NCI-H1436 treated with DMSO at 0.1 percent for 48 hours (cell line): ENCODE data around the gene SP110.
"Not testable (repeated sequence)": the region's sequence is repeated elsewhere in the genome, so short reads cannot be mapped to it uniquely, and the experiment has no call there.

ENCODE experiments used
- DNase-seq: peaks from one replicate; lab custom pipeline; 2025; lab: John Stamatoyannopoulos, UW

Gene SP110

DNA sequence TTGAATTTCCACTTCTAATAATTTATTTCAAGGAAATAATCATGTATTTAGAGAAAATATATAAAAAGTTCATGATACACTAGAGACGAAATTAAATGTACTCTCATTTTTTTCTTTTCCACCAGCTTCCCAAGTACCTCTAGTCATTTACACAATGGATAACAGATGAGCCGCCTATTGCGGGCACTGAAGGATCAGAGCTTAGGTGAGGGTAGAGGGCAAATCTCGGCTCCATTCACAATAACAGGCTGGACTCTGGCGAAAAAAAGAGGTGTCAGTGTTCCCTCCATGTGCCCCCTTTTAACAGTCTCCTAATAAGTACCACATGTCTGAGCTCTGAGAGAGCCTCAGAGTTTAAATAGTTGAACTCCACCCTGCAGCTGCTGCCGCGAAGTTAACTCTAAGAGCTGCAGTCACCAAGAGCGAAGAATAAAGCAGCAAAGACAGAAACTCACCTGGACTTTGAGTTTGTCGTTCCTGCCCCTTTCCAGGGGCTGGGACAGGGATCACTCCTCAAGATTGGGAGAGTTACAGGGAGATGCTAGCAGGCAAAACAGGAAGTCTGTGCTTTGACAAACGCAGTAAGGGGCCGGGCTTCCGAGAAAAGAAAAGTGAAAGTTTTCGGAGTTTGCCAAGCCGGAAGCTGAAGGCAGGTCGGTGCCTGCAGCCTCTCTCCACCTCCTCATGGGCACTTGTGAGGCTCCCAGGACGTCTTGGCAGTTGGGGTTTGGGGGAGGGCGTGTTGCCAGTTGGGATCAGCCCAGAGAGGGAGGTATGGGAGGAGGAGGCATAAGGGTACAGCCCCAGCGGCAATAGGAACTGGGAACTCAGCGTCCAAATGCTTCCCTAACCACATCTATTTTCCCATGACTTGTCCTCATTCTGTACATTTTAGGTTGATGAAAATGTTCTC lies at the start of gene SP110:
Gene SP110, minus strand, starts transcription at position 566 of the 913 bp plus-strand sequence. CDS start 3,057 bp downstream, outside the sequence.
- no peak for DNase-seq

DNA sequence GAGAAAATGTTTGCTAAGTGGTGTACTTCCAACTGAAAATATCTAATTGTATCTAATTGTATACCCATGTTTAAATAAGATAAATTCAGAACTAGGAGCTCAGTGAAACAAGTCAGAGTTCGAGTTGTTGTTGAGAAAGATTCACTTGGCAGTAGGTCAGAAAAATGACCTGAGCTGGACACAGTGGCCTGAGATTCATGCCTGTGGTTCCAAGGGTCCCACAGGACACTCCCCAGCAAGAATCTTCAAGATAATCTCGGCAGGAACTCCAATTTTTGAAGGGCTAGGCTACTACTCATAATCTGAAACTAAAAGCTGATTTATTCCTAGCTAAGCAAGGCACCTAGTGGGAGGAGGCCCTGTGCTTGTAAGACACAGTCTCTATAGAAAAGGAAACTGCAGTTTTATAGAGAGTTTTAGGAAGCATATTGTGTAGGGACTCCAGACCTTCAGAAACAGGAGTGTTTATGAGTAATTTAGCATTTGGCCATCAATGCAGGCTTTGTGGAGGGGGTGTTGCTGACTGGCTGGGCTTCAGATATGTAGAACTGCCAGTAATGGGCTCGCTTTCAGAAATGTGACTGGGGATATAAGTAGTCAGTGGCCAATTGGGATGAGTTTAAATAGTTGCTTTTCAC lies 48.9 kb upstream of the SP110 start:
- no peak for DNase-seq

DNA sequence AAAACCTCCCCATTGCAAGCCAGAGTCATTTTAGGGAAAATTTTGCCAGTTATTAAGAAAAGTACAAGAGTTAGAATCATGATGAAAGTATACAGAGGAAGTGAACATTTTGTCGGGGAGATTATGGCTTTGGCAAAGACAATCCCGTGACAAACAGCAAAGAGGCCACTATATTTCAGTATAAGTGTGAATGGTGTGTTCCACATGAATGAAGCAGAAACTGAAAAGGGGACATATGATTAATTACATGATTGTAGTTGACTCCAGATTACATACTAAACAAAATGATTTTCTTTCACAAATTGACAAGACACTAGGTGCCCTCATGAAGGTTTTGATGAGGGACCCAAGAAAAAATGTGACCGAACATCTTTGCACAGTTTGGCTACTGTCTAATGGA lies 47.8 kb upstream of the SP110 start:
- no peak for DNase-seq

DNA sequence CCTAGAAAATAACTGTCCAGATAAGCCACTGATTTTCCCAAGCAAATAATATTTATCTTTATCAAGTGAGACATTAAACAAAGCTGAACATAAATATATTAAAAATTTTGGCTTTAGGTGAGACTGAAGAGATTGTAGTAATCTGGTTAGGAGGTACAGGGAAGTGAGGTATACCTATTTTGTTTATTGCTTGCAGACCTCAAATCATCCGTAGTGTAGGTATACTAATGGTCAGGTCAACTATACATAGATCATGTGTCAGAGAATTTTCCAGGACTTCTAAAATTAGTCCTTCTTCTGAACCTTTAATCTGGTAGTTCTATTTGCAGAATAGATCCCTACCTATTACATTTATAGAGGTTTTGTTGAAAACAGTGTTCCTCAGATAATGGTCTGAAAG lies 47.3 kb upstream of the SP110 start:
- DNase-seq: no peak

DNA sequence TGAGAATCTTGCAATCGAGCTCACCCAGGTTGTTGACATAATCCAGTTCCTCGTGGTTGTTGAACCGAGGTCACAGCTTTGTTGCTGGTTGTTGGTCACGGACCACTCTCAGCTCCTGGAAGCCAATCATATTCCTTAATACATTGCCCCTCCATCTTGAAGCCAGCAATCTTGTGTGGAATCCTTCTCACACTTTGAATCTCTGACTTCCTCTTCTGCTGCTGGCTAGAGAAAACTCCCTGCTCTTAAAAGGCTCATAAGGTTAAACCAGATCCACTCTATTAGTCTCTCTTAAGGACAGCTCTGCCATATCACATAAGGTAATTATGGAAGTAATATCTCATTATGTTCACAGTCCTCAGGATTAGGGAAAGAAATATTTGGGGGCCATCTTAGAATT lies 46.9 kb upstream of the SP110 start:
- DNase-seq: no peak

DNA sequence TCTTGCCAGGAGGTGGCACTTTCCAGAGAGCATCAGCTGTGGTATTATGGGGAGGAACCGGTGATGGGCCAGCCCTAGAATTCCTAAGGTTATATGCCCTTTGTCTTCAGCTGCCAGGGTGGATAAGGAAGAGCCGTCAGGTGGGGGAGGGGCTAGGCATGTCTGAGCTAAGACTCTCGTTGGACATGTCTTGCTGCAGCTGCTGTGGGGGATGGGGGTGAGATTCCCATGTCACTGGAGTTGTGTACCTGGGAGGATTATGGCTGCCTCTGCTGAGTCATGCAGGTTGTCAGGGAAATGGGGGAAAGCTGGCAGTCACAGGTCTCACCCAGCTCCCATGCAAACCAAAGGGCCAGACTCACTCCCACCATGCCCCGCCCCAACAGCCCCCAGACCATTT lies 45.2 kb upstream of the SP110 start:
- DNase-seq: not testable (repeated sequence)

DNA sequence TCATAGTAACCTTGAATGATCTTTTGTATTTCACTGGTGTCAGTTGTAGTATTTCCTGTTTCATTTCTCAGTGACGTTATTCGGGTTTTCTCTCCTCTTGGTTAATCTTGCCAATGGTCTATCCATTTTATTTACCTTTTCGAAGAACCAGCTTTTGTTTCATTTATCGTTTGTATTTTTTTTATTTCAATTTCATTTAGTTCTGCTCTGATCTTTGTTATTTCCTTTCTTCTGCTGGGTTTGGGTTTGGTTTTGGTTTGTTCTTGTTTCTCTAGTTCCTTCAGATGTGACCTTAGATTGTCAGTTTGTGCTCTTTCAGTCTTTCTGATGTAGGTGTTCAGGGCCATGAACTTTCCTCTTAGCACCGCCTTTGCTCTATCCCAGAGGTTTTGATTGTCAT lies 42.5 kb upstream of the SP110 start:
- no peak for DNase-seq

DNA sequence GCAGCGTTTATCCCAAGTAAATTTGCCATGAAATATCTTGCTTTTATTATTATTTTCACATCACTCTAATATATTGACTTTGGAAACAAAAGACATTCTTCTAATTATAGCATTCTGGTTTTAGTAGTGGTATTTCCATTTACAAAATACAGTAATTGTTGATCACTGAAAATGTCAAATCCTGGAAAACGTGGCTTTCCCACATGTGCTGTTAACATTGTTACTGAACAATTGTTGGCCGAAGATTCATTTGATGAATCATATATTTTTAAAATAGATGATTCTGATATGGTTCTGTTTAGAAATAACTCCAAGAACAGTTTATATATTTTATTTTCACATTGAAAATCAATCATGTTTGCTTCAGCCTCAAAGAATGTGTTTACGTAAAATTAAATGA lies 38.7 kb upstream of the SP110 start:
- no peak for DNase-seq

DNA sequence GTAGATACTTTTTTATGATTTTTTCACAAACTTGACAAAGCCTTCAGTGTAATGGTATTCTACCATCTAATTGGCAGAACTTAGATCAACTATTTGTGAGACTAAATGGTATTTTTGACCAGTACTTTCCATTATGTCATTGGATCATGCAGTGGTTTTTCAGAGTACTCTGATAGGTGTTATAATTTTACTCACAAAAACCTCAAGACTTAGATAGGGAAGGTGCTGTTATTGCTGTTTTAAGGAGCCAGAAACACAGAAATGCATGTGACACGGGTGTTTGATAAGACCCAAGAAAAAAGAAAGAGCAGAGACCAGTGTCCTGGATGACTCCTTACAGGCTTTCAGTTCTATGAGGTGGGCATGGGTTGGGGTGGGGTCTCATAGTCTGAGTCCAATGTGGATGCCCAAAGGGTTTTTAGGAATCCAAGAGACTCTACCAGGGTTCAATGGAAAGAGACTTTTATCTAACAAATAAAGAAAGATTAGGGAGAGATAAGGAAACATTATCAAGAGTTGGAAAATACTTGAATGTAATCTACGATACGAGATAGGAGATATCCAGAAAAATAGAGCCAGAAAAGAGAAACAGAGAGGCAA lies 37.0 kb upstream of the SP110 start:
- no peak for DNase-seq

DNA sequence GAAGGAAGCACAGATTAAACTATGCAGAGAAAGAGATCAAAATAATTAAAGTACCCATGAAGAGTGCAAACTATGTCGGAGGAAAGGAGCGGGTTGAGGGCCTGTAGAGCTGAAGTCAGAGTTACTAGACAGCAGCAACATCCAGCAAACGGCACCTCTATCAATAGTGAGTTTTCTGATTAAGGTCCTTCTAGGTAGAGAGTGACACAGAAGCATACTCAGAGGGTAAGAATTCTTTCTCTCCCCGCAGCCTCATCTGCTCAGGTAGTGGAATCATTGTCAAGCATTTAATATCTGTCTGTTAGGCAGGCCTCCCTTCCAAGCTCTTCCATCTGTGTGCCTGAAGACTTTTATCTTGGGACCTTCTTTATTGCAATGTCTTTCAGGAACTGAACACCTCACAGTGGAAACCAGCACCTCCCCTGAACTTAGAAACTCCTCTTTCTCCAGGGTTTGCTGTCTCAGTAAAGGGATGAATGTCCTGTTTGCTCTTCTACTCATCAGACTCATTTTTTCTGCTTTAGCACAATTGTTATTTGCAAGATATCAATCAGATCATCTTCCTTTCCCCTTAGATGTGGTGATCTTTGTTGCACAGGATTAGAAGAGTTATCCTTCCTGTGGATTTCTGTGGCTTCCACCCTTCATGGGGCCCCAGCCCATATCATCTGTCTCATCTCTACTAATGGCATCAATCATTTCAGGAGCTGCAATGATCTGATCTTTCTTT lies 34.5 kb upstream of the SP110 start:
- DNase-seq: no peak

DNA sequence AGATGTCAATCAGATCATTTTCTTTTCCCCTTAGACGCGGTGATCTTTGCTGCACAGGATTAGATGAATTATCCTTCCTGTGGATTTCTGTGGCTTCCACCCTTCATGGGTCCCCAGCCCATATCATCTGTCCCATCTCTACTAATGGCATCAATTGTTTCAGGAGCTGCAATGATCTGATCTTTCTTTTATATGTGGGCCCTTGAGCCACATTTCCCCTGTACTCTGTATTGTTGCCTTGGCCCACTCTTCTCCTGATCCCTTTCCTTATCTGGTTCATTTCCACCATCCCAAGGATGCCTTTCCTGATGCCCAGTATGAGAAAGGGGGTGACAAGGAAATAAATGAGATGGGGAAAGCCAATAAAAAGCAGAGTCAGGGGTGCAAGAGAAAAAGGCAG lies 30.4 kb upstream of the SP110 start:
- no peak for DNase-seq

DNA sequence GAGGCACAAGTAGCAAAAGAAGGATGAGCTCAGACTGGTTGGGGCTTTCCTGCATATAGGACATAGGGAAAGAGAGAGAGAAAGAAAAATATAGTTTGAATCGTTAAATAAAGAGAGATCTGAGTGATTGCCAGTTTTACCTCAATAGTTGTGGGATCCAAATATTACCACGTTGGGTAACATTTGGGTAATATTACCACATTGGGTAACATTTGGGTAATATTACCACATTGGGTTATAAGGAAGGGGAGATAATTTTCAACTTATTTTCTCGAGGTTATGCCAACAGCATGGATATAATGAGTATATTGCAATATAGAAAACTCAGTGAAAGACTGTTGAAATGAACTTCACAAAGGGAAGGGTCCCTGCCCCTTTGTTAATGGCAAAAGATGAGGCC lies 26.4 kb upstream of the SP110 start:
- DNase-seq: no peak

DNA sequence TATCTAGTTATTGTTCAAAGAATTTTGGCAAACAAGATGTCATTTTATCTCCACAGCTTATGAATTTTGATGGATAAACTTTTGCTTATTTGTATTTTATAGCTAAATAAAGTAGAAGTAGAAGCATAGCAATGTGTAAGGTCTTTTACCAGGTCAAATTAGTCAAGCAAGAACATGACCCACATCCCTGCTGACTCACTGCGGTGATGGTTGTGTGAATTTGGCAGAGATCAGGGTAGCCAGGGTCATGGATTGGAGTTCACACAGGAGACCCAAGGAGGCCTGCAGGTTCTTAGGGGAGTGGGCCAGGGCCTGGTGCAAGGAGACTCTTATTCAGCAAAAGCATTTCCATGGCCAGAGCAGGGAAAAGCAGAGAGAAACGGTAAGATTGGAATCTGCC lies 24.4 kb upstream of the SP110 start:
- no peak for DNase-seq

DNA sequence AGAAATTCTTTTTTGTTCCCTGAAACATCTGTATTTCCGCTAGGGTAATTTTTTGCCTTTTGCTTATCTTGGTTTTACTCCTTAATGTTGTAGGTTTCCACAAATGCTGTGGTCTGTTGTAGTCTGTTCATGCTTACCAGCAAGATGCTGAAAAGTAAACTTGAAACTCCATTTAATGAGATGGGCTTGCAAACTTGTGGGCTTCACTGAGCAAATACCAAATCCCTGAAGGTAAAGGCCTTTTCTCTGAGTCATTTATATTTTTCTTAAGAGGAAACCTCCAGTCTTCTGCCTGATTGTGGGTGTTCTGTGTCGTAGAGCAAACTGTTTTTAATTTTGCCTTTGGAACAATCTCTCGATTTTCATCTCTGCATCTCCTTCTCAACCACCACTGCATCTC lies 15.1 kb upstream of the SP110 start:
- no peak for DNase-seq

DNA sequence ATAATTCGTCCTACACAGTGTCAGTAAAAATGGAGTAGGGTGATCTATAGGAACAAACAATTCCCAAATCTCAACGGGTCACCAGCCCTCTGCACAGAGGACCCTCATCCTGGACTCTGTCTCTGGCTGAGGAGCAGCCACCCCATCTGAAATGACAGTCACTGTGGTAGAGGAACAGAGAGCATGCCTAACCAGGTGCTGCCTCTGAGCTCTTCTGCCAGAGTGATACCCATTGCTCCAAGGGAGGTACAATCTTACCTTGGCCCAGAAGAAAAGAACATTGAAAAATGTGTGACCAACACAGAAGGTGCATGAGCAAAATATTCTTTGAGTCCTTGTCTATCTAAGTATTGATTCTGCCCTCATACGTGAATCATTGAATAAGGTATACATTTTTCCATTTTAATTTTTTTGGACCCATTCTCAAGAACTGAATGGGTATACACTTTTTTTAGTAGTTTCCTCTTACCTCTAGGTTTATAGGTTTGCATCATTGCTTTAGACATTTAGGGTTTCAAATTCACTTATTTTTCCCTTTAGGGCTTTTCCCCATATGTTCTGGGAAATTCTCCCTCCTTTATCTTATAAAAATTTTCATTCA lies 14.4 kb upstream of the SP110 start:
- DNase-seq: no peak

DNA sequence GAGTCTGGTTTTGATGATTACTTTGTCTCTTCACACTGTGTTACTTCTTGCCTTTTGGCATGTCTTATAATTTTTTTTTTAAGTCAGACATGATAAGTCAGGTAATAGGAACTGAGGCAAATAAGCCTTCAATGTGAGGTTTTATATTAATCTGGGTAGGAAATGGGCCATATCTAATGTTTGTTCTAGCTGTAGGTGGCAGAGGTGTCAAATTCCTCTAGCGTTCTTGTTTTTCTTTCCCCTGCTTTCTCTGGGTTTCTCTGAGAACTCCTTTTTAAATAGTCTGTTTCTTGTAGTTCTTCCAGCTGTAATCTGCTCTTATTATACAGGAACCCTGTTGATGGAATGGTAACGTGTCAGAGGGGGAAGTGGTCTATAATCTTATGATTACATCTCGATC lies 11.5 kb upstream of the SP110 start:
- DNase-seq: no peak

DNA sequence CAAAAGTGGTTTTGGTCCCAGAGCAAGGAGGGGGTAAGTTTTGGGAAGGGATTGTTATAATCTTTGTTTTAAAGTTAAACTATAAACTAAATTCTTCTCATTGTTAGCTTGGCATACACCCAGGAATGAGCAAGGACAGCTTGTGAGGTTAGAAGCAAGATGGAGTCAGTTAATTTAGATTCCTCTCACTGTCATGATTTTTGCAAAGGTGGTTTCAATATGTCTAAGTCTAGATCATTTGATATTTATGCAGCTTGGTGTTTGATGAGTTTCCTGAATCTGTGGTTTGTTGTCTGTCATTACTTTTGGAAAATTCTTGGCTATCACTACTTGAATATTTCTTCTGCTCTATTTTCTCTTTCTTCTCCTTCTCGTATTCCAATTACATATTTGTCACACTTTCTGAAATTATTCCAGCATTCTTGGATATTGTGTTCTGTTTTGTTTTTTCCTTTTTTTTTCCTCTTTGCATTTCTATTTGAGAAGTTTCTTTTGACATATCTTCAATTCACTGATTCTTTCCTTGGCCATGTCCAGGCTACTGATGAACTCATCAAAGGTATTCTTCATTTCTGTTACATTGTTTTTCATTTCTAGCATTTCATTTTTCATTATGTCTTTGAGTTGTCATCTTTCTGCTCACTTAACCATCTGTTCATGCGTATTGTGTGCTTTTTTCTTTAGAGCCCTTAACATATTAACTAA lies 10.9 kb upstream of the SP110 start:
- DNase-seq: no peak

DNA sequence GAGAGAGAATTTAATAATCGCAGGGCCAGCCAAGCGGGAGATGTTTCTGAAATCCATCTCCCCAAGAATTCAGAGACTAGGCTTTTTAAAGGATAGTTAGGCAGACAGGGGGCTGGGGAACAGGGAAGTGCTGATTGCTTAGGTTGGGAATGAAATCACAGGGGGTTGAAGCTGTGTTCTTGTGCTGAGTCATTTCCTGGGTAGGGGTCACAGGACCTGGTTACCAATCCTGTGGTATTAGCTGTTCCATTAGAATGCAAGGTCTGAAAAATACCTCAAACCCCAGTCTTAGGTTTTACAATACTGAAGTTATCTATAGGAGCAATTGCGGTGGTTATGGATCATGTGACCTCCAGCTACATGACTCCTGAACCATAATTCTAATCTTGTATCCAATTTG lies 10.3 kb upstream of the SP110 start:
- DNase-seq: no peak

DNA sequence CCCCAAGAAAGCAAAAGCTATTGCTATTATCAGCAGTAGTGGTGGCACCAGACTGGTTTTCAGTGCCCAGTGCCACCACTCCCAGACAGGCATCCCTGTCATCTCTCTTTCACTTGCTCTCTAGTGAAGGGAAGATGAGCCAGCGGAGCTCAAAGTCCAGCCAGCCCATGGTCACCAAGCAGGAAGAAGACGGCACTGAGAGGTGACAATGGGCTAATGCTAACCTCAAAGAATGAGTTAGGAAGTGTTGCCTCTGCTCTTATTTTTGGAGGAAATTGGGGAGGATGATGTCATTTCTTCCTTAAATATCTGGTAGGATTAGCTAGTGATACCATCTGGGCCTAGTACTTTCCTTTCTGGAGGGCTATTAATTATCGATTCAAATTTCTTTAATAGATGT lies 7.4 kb upstream of the SP110 start:
- no peak for DNase-seq

DNA sequence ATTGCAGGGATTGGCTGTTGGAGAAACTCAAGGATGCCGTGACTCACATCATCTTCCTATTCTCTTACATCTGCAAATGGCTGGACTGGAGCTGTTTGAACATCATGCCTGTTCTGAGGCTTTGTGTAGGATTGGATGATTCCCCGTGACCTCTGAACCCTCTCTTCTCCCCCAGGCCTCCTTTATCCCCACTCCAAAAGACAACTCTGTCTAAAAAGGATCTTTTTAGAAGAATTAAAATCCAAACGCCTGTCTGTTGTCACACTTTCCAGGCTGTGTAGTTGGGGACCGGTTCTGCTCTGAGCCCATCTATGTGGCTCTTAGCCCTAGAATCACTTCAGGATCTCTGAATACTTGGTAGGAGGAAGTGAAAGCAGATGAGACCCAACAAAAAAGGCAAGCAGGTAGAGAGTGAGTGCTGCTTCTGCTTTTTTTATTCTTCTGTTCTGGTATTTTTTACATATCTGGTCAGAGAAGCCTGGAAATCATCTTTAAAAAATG lies 6.3 kb upstream of the SP110 start:
- DNase-seq: no peak

DNA sequence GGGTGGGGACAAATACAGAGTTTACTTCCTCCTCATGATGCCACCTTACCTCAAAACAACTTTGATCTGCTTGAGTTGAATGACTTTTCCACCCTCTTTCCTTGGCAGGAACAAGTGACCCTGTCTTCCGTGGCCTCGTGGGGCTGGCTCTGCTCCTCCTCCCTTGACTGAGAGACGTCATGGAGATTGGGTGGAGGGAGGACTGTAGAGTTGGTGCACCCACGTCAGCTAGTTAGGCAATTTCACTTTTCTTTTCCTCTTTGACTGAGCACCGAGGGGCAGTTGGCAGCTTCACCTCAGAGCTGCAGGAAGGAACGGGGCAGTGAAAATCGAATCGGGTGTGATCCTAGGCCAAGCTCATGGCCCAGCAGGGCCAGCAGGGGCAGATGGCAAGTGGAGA lies 5.7 kb upstream of the SP110 start, which contains the start of gene SP140:
Gene SP140, plus strand, starts transcription at position 251 of the 400 bp plus-strand sequence. Its CDS starts 109 bp downstream, at position 360.
- DNase-seq: no peak
